ENCODE data around the gene BUB3.

GRCh38 chr10:123134915-123135414 is 19.2 kb upstream of the BUB3 start:
- TF ChIP-seq, protein P1, sequence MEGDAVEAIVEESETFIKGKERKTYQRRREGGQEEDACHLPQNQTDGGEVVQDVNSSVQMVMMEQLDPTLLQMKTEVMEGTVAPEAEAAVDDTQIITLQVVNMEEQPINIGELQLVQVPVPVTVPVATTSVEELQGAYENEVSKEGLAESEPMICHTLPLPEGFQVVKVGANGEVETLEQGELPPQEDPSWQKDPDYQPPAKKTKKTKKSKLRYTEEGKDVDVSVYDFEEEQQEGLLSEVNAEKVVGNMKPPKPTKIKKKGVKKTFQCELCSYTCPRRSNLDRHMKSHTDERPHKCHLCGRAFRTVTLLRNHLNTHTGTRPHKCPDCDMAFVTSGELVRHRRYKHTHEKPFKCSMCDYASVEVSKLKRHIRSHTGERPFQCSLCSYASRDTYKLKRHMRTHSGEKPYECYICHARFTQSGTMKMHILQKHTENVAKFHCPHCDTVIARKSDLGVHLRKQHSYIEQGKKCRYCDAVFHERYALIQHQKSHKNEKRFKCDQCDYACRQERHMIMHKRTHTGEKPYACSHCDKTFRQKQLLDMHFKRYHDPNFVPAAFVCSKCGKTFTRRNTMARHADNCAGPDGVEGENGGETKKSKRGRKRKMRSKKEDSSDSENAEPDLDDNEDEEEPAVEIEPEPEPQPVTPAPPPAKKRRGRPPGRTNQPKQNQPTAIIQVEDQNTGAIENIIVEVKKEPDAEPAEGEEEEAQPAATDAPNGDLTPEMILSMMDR (IDR thresholded peaks at IDR 0.05) = no peak
- TF ChIP-seq RAD21 (conservative IDR thresholded peaks at IDR 0.05 in 1 of 2, IDR thresholded peaks at IDR 0.05 in 1 of 2) = no peak
